GM12875 (cell line): ENCODE data around the gene SLC52A1.

ENCODE experiments used
- H3K4me3 ChIP-seq: one replicate; pipeline ENCODE4 v1.5.1; 2011; ENCODE audit warnings: low read depth, low read length, control low read depth
- TF ChIP-seq, protein P1 (sequence below): IDR thresholded peaks from 2 replicates; pipeline ENCODE4 v1.5.1; 2011; ENCODE audit warnings: low read depth, mild to moderate bottlenecking, control low read depth, inconsistent platforms, low read length, moderate library complexity, borderline replicate concordance; ENCODE audit not compliant: insufficient read depth

SLC52A1 gene

DNA sequence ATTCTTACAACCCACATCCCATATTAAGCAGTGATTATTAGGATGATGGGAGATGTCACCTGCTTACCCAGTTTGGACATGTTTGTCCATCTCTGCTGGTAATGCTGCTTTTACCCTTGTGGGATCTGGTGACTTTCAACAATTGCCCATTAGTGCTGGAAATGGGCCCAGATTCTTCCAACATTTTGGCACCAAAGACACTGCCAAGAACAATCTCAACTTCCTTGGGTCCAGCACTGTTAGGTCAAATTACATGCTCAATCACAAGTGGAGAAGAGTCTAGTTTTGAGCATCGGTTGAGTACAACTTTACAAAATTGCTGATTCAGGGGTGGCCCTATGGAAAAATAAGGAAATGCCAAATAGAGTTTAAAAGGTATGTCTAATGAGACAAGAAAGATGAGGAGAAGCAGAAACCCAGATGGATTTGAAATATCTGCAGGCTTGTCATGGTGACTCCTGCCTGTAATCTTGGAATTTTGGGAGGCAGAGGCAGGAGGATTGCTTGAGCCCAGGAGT, 30.1 kb upstream of the SLC52A1 start:
- TF ChIP-seq, protein P1, sequence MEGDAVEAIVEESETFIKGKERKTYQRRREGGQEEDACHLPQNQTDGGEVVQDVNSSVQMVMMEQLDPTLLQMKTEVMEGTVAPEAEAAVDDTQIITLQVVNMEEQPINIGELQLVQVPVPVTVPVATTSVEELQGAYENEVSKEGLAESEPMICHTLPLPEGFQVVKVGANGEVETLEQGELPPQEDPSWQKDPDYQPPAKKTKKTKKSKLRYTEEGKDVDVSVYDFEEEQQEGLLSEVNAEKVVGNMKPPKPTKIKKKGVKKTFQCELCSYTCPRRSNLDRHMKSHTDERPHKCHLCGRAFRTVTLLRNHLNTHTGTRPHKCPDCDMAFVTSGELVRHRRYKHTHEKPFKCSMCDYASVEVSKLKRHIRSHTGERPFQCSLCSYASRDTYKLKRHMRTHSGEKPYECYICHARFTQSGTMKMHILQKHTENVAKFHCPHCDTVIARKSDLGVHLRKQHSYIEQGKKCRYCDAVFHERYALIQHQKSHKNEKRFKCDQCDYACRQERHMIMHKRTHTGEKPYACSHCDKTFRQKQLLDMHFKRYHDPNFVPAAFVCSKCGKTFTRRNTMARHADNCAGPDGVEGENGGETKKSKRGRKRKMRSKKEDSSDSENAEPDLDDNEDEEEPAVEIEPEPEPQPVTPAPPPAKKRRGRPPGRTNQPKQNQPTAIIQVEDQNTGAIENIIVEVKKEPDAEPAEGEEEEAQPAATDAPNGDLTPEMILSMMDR = no peak
- H3K4me3 ChIP-seq = no peak overlapping the region

DNA sequence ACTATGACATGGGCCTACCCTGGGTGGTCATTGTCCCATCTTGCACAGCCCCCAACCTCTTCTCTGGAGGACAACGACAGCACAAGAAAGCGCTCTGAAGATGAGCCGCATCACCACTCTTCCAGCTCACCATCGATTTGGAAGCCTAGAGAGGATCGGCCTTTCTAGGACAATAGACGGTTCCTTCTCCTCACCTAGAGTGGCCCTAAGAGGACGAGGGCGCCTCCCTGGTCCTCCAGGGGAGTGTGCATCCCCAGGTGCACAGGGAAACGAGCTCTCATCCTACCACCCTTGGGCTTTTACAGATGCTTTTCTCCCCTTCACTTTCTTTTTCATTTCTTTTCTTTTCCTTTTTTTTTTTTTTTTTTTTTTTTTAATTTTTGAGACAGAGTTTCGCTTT, 20.3 kb upstream of the SLC52A1 start:
- TF ChIP-seq, protein P1 = no peak
- no peak overlapping the region for H3K4me3 ChIP-seq

DNA sequence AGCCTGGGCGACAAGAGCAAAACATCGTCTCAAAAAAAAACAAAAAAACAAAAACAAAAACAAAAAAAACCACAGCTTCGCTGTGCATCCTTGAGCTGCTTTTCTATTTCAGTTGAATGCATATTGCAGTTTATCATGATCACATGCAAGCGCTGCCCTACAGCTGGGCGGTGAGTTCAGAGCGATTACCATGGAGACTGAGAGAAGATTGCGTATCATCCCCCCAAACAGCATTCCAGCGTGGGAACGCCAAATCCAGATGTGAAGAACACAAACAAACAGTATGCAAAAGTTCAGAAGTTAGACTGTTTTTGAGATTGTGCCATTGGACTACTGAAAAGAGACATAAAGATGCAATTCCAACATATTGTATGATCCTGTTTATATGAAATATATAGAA, 15.1 kb upstream of the SLC52A1 start:
- no peak overlapping the region for H3K4me3 ChIP-seq
- TF ChIP-seq, protein P1 = no peak

DNA sequence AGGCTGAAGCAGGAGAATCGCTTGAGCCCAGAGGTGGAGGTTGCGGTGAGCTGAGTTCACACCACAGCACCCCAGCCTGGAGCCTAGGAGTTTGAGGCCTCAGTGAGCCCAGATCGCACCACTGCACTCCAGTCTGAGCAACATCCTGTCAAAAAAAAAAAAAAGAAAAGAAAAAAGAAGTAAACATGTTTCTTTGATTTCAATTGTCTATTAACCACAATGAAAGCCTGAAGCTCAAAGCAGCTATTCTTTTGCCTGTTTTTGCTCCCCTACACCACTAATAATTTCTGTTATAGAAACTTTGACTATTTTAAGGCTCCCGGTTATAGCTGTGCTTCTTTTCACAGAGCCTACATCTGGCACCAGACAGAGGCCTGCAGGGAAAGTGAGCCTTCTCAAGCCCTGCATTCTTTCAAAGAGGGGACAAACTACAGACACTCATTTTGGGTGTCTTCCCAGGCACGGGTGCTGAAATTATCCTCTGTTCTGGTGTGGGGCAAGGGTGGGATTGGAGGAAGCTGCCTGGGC, 14.2 kb upstream of the SLC52A1 start:
- TF ChIP-seq, protein P1 = no peak
- H3K4me3 ChIP-seq = no peak overlapping the region

DNA sequence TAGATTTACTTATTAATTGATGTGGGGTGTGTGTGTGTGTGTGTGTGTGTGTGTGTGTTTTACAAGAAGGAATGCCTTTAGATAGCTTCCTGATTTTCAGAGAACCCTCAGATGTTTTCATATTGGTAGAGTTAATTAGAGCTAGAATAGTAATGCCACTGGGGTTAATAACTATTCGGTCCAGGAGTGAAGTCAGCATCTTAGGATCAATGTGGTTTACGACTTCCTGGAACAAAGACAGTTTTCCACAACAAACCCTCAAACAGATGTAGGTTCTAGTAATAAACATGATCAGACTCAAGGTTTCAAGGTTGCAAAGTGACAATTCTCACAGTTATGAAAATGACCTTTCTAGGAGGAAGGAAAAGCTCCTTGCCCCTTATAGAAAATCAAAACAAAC, 12.2 kb upstream of the SLC52A1 start:
- H3K4me3 ChIP-seq = no peak overlapping the region
- TF ChIP-seq, protein P1 = no peak

DNA sequence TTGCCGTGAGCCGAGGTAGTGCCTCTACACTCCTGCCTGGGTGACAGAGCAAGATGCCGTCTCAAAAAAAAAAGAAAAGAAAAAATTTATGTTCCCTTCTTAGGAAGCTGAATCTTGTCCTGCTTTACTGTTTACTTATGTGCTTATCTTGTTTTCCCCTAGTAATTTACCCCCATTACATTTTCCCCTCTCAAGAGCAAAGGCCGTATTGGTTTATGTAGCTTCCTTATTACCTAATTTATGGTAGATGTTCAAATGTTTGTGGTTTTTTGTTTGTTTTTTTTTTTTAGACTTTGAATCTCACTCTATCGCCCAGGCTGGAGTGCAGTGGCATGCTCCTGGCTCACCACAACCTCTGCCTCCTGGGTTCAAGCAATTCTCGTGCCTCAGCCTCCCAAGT, 10.3 kb upstream of the SLC52A1 start:
- H3K4me3 ChIP-seq = no peak overlapping the region
- TF ChIP-seq, protein P1 = no peak

DNA sequence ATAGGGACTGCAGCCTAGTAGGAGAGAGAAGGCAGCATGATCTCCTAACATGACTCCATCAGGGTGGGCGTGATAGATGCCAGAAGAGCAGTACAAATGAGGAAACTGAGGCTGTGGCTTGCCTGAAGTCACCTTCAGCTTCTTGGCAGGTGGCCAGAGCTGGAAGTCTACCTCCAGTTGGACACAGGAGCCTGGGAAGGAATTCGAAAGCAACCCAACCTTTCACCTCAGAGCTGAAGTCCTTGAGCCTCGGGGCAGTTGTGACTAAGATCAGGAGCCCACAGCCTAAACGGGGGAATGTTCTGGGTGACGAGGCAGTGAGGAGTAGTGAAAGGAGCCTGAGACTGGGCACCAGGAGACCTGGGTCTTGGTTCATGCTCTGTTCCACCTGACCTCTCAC, 9.4 kb upstream of the SLC52A1 start:
- H3K4me3 ChIP-seq = no peak overlapping the region
- TF ChIP-seq, protein P1 = no peak
